ENCODE measurements around the gene GTPBP6. TPM values are rescaled to one million over a fixed set of nuclear protein-coding genes. Genes with fewer than 3 reads are reported as not detected.

GTPBP6 gene
- polyA plus RNA-seq, 1 of the 3 experiments (the other 2 are of a cell fraction), result 47.3 TPM

GRCh38 chrX:340641-341423 is 22.2 kb upstream of the GTPBP6 start:
- Histone ChIP-seq H2AFZ (ENCODE audit: low read depth) (no peak overlapping the region), H4K20me1 (ENCODE audit: insufficient read depth) (no peaks in the 10 kb centered on the region), H3K36me3 (replicated peaks in 1 of 2; ENCODE audit: control insufficient read depth in 1 of 2, insufficient read depth in 2 of 2, low read length in 1 of 2) (peaks cover 4 to 7% of the 10 kb centered on the region in 2 experiments), H3K4me3 (ENCODE audit: low read depth in 2 of 2, low read length in 1 of 2) (no peak overlapping the region), H3K9me2 (no peaks in the 10 kb centered on the region), H3K79me2 (ENCODE audit: insufficient read depth) (no peaks in the 10 kb centered on the region), H3K4me1 (ENCODE audit: control insufficient read depth in 1 of 2, insufficient read depth in 2 of 2, low read depth in 1 of 2, low read length in 1 of 2) (no peaks in the 10 kb centered on the region), H3K27ac (ENCODE audit: low read depth in 2 of 2, low read length in 1 of 2) (no peak overlapping the region), H3K27me3 (ENCODE audit: insufficient read depth) (no peaks in the 10 kb centered on the region), H3K9me3 (no peaks in the 10 kb centered on the region), H3F3A (replicated peaks; ENCODE audit: insufficient read depth) (no peaks in the 10 kb centered on the region), H3K4me2 (no peak overlapping the region), H3K9ac (no peak overlapping the region)
- WGBS (ENCODE audit: low lambda C conversion rate), result 96% methylated on average over 32 of the region's 52 CpGs
- DNase-seq, result no peak
- POLR2A ChIA-PET, result no interaction called here
- CTCF ChIA-PET, result no interaction called here
- TF ChIP-seq TEAD4 (IDR thresholded peaks at IDR 0.05; ENCODE audit: borderline replicate concordance, insufficient read depth), result no peak
- TF ChIP-seq GABPA (IDR thresholded peaks at IDR 0.05; ENCODE audit: low read depth), result no peak
- no peak for TF ChIP-seq NFIC (IDR thresholded peaks at IDR 0.05; ENCODE audit: borderline replicate concordance)
- TF ChIP-seq RAD21 (IDR thresholded peaks at IDR 0.05; ENCODE audit: low read length), result no peak
- no peak for TF ChIP-seq ZBTB33 (IDR thresholded peaks at IDR 0.05; ENCODE audit: borderline replicate concordance, low read depth)
- TF ChIP-seq RFX5 (IDR thresholded peaks at IDR 0.05; ENCODE audit: low read length), result no peak
- TF ChIP-seq, protein P1, sequence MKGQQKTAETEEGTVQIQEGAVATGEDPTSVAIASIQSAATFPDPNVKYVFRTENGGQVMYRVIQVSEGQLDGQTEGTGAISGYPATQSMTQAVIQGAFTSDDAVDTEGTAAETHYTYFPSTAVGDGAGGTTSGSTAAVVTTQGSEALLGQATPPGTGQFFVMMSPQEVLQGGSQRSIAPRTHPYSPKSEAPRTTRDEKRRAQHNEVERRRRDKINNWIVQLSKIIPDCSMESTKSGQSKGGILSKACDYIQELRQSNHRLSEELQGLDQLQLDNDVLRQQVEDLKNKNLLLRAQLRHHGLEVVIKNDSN (IDR thresholded peaks at IDR 0.05; ENCODE audit: borderline replicate concordance, low read depth), result no peak

DNA sequence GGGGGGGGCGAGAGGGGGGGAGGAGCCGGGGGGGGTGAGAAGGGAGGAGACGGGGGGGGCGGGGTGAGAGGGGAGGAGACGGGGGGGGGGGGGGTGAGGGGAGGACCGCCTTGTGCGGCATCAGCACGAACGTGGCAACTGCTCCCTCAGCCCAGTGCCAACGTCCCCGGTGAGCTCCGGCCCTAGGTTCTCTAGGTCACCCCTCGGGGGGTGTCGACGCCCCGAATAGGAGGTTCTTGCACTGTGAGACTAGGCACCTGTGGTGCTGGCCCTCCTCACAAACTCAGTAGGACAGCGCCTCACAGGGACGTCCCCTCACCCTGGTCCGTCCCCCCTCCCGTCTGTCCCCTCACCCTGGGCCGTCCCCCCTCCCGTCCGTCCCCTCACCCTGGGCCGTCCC is 21.5 kb upstream of the GTPBP6 start:
- CTCF ChIA-PET, result no interaction called here
- no peak overlapping the region for H3K4me3 ChIP-seq (ENCODE audit: low read depth in 2 of 2, low read length in 1 of 2)

More for the DNA sequence above, 21.5 kb upstream of the GTPBP6 start:
- H3F3A ChIP-seq (replicated peaks; ENCODE audit: insufficient read depth), result no peaks in the 10 kb centered on the region
- no peaks in the 10 kb centered on the region for H3K9me2 ChIP-seq
- DNase-seq, result no peak
- H3K4me1 ChIP-seq (ENCODE audit: control insufficient read depth in 1 of 2, insufficient read depth in 2 of 2, low read depth in 1 of 2, low read length in 1 of 2), result no peaks in the 10 kb centered on the region
- H4K20me1 ChIP-seq (ENCODE audit: insufficient read depth), result no peaks in the 10 kb centered on the region
- no peak overlapping the region for H3K27ac ChIP-seq (ENCODE audit: low read depth in 2 of 2, low read length in 1 of 2)
- H3K27me3 ChIP-seq (ENCODE audit: insufficient read depth), result no peaks in the 10 kb centered on the region
- POLR2A ChIA-PET, result no interaction called here
- no peaks in the 10 kb centered on the region for H3K79me2 ChIP-seq (ENCODE audit: insufficient read depth)
- H3K4me2 ChIP-seq, result no peak overlapping the region
- H3K9me3 ChIP-seq, result no peaks in the 10 kb centered on the region
- H3K36me3 ChIP-seq (replicated peaks in 1 of 2; ENCODE audit: control insufficient read depth in 1 of 2, insufficient read depth in 2 of 2, low read length in 1 of 2), result peaks cover 4 to 7% of the 10 kb centered on the region in 2 experiments
- H2AFZ ChIP-seq (ENCODE audit: low read depth), result no peak overlapping the region
- TF ChIP-seq FOXM1 (IDR thresholded peaks at IDR 0.05; ENCODE audit: low read depth) (no peak), EZH2phosphoT487 (IDR thresholded peaks at IDR 0.05; ENCODE audit: borderline replicate concordance, low read depth) (no peak), POLR2AphosphoS5 (IDR thresholded peaks at IDR 0.05; ENCODE audit: low read depth, low read length) (no peak)
- TF ChIP-seq, protein P2, sequence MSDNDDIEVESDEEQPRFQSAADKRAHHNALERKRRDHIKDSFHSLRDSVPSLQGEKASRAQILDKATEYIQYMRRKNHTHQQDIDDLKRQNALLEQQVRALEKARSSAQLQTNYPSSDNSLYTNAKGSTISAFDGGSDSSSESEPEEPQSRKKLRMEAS (IDR thresholded peaks at IDR 0.05; ENCODE audit: low read depth), result no peak
- H3K9ac ChIP-seq, result no peak overlapping the region
- 78% methylated on average over 8 of the region's 24 CpGs for WGBS (ENCODE audit: low lambda C conversion rate)
